ENCODE measurements around the gene CAMTA1.

The CAMTA1 gene

GRCh38 chr1:7528386-7529198 is 743.3 kb downstream of the CAMTA1 start:
- DNase-seq = no peak
- TF ChIP-seq POLR2A (IDR thresholded peaks at IDR 0.05; ENCODE audit: low read length) (no peak), GATA1 (IDR thresholded peaks at IDR 0.05; ENCODE audit: low read depth, low read length) (no peak)

- DNase-seq = no peak
- TF ChIP-seq POLR2A (IDR thresholded peaks at IDR 0.05; ENCODE audit: low read length) = no peak
- TF ChIP-seq GATA1 (IDR thresholded peaks at IDR 0.05; ENCODE audit: low read depth, low read length) = no peak
Measured at GRCh38 chr1:7529917-7530316, 744.7 kb downstream of the CAMTA1 start.

GRCh38 chr1:7531562-7532340 is 746.5 kb downstream of the CAMTA1 start:
- no peak for DNase-seq
- no peak for TF ChIP-seq POLR2A (IDR thresholded peaks at IDR 0.05; ENCODE audit: low read length)
- no peak for TF ChIP-seq GATA1 (IDR thresholded peaks at IDR 0.05; ENCODE audit: low read depth, low read length)

- DNase-seq = no peak
- TF ChIP-seq POLR2A (IDR thresholded peaks at IDR 0.05; ENCODE audit: low read length) (no peak), GATA1 (IDR thresholded peaks at IDR 0.05; ENCODE audit: low read depth, low read length) (no peak)
Measured at GRCh38 chr1:7533006-7533405, 747.8 kb downstream of the CAMTA1 start.

- TF ChIP-seq POLR2A (IDR thresholded peaks at IDR 0.05; ENCODE audit: low read length) (no peak), GATA1 (IDR thresholded peaks at IDR 0.05; ENCODE audit: low read depth, low read length) (no peak)
- DNase-seq = no peak
Measured at GRCh38 chr1:7534061-7534825, 749.0 kb downstream of the CAMTA1 start.

- DNase-seq = no peak
- TF ChIP-seq POLR2A (IDR thresholded peaks at IDR 0.05; ENCODE audit: low read length) = no peak
- no peak for TF ChIP-seq GATA1 (IDR thresholded peaks at IDR 0.05; ENCODE audit: low read depth, low read length)
Measured at GRCh38 chr1:7535016-7535415, 749.8 kb downstream of the CAMTA1 start.

- DNase-seq = no peak
- TF ChIP-seq GATA1 (IDR thresholded peaks at IDR 0.05; ENCODE audit: low read depth, low read length) (no peak), POLR2A (IDR thresholded peaks at IDR 0.05; ENCODE audit: low read length) (no peak)
Measured at GRCh38 chr1:7535934-7536878, 751.0 kb downstream of the CAMTA1 start.

- DNase-seq = no peak
- TF ChIP-seq POLR2A (IDR thresholded peaks at IDR 0.05; ENCODE audit: low read length) (no peak), GATA1 (IDR thresholded peaks at IDR 0.05; ENCODE audit: low read depth, low read length) (no peak)
Measured at GRCh38 chr1:7536891-7537591, 751.8 kb downstream of the CAMTA1 start.

GRCh38 chr1:7538033-7538432 is 752.8 kb downstream of the CAMTA1 start:
- TF ChIP-seq GATA1 (IDR thresholded peaks at IDR 0.05; ENCODE audit: low read depth, low read length) = no peak
- no peak for TF ChIP-seq POLR2A (IDR thresholded peaks at IDR 0.05; ENCODE audit: low read length)
- DNase-seq = no peak

GRCh38 chr1:7538849-7539768 is 753.9 kb downstream of the CAMTA1 start:
- no peak for DNase-seq
- TF ChIP-seq GATA1 (IDR thresholded peaks at IDR 0.05; ENCODE audit: low read depth, low read length) (no peak), POLR2A (IDR thresholded peaks at IDR 0.05; ENCODE audit: low read length) (no peak)

- DNase-seq = peak; percentile 13 to 48
- no peak for TF ChIP-seq POLR2A (IDR thresholded peaks at IDR 0.05; ENCODE audit: low read length)
- no peak for TF ChIP-seq GATA1 (IDR thresholded peaks at IDR 0.05; ENCODE audit: low read depth, low read length)
Measured at GRCh38 chr1:7539769-7540175, 754.5 kb downstream of the CAMTA1 start.

All from erythroblast (primary cell).